ENCODE data around the gene ZNF678. TPM values are rescaled to one million over a fixed set of nuclear protein-coding genes. Genes with fewer than 3 reads are reported as not detected.

ZNF678 gene
- total and polyA plus RNA-seq, 9 of the 15 experiments (the other 6 are each of a cell fraction or from before 2014, with no cell fraction given) = 3.0 to 16.8 (median 8.0) TPM

- H3K9me3 ChIP-seq (replicated peaks; ENCODE audit: control insufficient read depth, insufficient read depth, low read depth, low read length) = no peaks in the 10 kb centered on the region; the same call in 1 of the 2 replicates
- H3K27ac ChIP-seq (ENCODE audit: extremely low read depth, low read depth, low read length) = no peak overlapping the region
- TF ChIP-seq JUN (IDR thresholded peaks at IDR 0.05; ENCODE audit: borderline replicate concordance, low read depth, low read length) = no peak
- no peak for TF ChIP-seq JUN (CRISPR knock-in tag; IDR thresholded peaks at IDR 0.05; ENCODE audit: borderline replicate concordance)
- H3K27me3 ChIP-seq (ENCODE audit: control insufficient read depth in 2 of 2, insufficient read depth in 2 of 2, low read length in 2 of 2) = no peaks in the 10 kb centered on the region
- H3K4me1 ChIP-seq (replicated peaks in 1 of 2; ENCODE audit: control insufficient read depth in 2 of 2, insufficient read depth in 2 of 2, low read length in 2 of 2) = peaks cover 0 to 12% of the 10 kb centered on the region in 2 experiments; a peak in 1 of 5 replicates
- ChIA-PET POLR2A (no interaction called here), CTCF (ENCODE audit: low intra/inter-chr PET ratio) (no interaction called here)
- DNase-seq (ENCODE audit: extremely low read depth in 1 of 4, low spot score in 3 of 4) = no peak
- no peak overlapping the region for H2AFZ ChIP-seq (ENCODE audit: low read depth, low read length)
- intact Hi-C loops (cut with micrococcal nuclease) (no loop called here), in situ Hi-C loops (cut with MboI) (no loop called here)
- no peak for FAIRE-seq
- no peak overlapping the region for H3K9ac ChIP-seq (ENCODE audit: insufficient read depth in 1 of 2, low read depth in 2 of 2, low read length in 2 of 2)
- WGBS (ENCODE audit: insufficient coverage, low coverage, missing lambda C conversion rate) = 0% methylated on average over 5 of the region's 5 CpGs
- H4K20me1 ChIP-seq (replicated peaks; ENCODE audit: control insufficient read depth, insufficient read depth, low read length) = no peaks in the 10 kb centered on the region
- no TSS peak for BruUV-seq (replicated peaks)
- H3K4me3 ChIP-seq = no peak overlapping the region
- no peak overlapping the region for H3K4me2 ChIP-seq (ENCODE audit: insufficient read depth, low read length)
- H3K9me1 ChIP-seq (ENCODE audit: control insufficient read depth, insufficient read depth, low read length) = no peaks in the 10 kb centered on the region
- H3K36me3 ChIP-seq (ENCODE audit: control insufficient read depth, insufficient read depth, low read length) = no peaks in the 10 kb centered on the region
- H3K79me2 ChIP-seq (ENCODE audit: control insufficient read depth, insufficient read depth, low read length) = no peaks in the 10 kb centered on the region
- no peak for ATAC-seq
These were observed 17.3 kb upstream of the ZNF678 start for GRCh38 chr1:227546059-227546458.

GRCh38 chr1:227546598-227547309 lies 16.6 kb upstream of the ZNF678 start:
- Histone ChIP-seq H3K27ac (ENCODE audit: extremely low read depth, low read depth, low read length) (no peak overlapping the region), H3K9me3 (replicated peaks; ENCODE audit: control insufficient read depth, insufficient read depth, low read depth, low read length) (no peaks in the 10 kb centered on the region; the same call in none of the 2 replicates), H3K36me3 (ENCODE audit: control insufficient read depth, insufficient read depth, low read length) (no peaks in the 10 kb centered on the region), H3K4me3 (no peak overlapping the region), H3K9me1 (ENCODE audit: control insufficient read depth, insufficient read depth, low read length) (no peaks in the 10 kb centered on the region), H3K4me1 (replicated peaks in 1 of 2; ENCODE audit: control insufficient read depth in 2 of 2, insufficient read depth in 2 of 2, low read length in 2 of 2) (peaks cover 0 to 10% of the 10 kb centered on the region in 2 experiments; a peak in 1 of 5 replicates), H3K9ac (ENCODE audit: insufficient read depth in 1 of 2, low read depth in 2 of 2, low read length in 2 of 2) (peak overlapping the region in 1 of 2 experiments; percentile 2; a peak in 1 of 4 replicates), H4K20me1 (replicated peaks; ENCODE audit: control insufficient read depth, insufficient read depth, low read length) (no peaks in the 10 kb centered on the region), H2AFZ (ENCODE audit: low read depth, low read length) (no peak overlapping the region), H3K27me3 (ENCODE audit: control insufficient read depth in 2 of 2, insufficient read depth in 2 of 2, low read length in 2 of 2) (no peaks in the 10 kb centered on the region), H3K79me2 (ENCODE audit: control insufficient read depth, insufficient read depth, low read length) (no peaks in the 10 kb centered on the region), H3K4me2 (ENCODE audit: insufficient read depth, low read length) (no peak overlapping the region)
- FAIRE-seq = no peak
- ATAC-seq = no peak
- in situ Hi-C loops (cut with MboI) = no loop called here
- ChIA-PET POLR2A (no interaction called here), CTCF (ENCODE audit: low intra/inter-chr PET ratio) (no interaction called here)
- 0% methylated on average over 6 of the region's 8 CpGs for WGBS (ENCODE audit: insufficient coverage, low coverage, missing lambda C conversion rate)
- TF ChIP-seq TCF3 (CRISPR knock-in tag; IDR thresholded peaks at IDR 0.05) (no peak), LEF1 (IDR thresholded peaks at IDR 0.05) (no peak), CBFA2T2 (conservative IDR thresholded peaks at IDR 0.05) (no peak), PML (IDR thresholded peaks at IDR 0.05; ENCODE audit: low read length) (no peak), USF2 (CRISPR knock-in tag; IDR thresholded peaks at IDR 0.05) (no peak), IRF2 (CRISPR knock-in tag; IDR thresholded peaks at IDR 0.05) (no peak), MCM2 (IDR thresholded peaks at IDR 0.05; ENCODE audit: low read depth) (no peak)
- BruUV-seq (replicated peaks) = no TSS peak
- no peak for DNase-seq (ENCODE audit: extremely low read depth in 1 of 4, low spot score in 3 of 4)
- intact Hi-C loops (cut with micrococcal nuclease) = no loop called here

Measured in K562 (cell line).